ENCODE data around the gene PIGX.

DNA sequence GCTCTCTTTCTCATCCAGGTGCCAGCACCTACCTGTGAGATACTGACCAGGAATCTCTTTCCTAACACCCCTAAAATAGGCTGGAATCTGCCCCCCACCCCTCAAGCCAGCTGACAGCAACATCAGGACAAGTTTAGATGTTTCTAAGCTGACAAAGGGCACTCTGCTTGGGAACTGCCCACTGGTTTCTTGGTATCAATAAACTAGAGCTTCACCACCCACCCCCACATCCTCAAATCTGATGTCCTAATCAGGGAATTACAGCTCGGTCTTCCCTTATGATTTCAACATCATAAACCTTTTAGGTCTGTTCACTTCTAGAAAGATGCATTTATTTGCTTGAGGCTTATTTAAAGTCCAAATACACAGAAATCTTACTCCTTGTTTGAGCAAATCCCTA is 34.8 kb upstream of the PIGX start:
- TF ChIP-seq, protein P1, sequence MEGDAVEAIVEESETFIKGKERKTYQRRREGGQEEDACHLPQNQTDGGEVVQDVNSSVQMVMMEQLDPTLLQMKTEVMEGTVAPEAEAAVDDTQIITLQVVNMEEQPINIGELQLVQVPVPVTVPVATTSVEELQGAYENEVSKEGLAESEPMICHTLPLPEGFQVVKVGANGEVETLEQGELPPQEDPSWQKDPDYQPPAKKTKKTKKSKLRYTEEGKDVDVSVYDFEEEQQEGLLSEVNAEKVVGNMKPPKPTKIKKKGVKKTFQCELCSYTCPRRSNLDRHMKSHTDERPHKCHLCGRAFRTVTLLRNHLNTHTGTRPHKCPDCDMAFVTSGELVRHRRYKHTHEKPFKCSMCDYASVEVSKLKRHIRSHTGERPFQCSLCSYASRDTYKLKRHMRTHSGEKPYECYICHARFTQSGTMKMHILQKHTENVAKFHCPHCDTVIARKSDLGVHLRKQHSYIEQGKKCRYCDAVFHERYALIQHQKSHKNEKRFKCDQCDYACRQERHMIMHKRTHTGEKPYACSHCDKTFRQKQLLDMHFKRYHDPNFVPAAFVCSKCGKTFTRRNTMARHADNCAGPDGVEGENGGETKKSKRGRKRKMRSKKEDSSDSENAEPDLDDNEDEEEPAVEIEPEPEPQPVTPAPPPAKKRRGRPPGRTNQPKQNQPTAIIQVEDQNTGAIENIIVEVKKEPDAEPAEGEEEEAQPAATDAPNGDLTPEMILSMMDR (IDR thresholded peaks at IDR 0.05; ENCODE audit: low read depth, low read length) = no peak
- TF ChIP-seq POLR2A (IDR thresholded peaks at IDR 0.05; ENCODE audit: extremely low read depth, insufficient read length) = no peak
- TF ChIP-seq MYC (IDR thresholded peaks at IDR 0.05; ENCODE audit: low read depth, low read length) = no peak
- TF ChIP-seq, protein P2, sequence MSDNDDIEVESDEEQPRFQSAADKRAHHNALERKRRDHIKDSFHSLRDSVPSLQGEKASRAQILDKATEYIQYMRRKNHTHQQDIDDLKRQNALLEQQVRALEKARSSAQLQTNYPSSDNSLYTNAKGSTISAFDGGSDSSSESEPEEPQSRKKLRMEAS (IDR thresholded peaks at IDR 0.05; ENCODE audit: low read depth, low read length) = no peak

Measured in NB4 (cell line).